Measurements from ENCODE around the gene ZDHHC8. TPM values are rescaled to one million over a fixed set of nuclear protein-coding genes. Genes with fewer than 3 reads are reported as not detected.

The ZDHHC8 gene
- total RNA-seq, 1 experiment from 2014 or later, result 89.3 TPM

- peaks cover 82% of the 10 kb centered on the region for H3K79me2 ChIP-seq (ENCODE audit: insufficient read depth, low read length)
- no peak overlapping the region for H3K9ac ChIP-seq (ENCODE audit: low read length)
- peaks cover 0 to under 1% of the 10 kb centered on the region in 2 experiments; a peak in 2 of 4 replicates for H3K4me1 ChIP-seq (ENCODE audit: control insufficient read depth in 1 of 2, insufficient read depth in 2 of 2, low read length in 2 of 2)
- no peaks in the 10 kb centered on the region for H3K9me3 ChIP-seq (ENCODE audit: control insufficient read depth in 1 of 2, insufficient read depth in 1 of 2, low read depth in 1 of 2, low read length in 2 of 2)
- no peak overlapping the region for H3K27ac ChIP-seq (ENCODE audit: low read depth, low read length)
- no peak overlapping the region for H2AFZ ChIP-seq (ENCODE audit: low read depth, low read length, poor library complexity, severe bottlenecking)
- no TSS peak for BruUV-seq (replicated peaks)
- H4K20me1 ChIP-seq (ENCODE audit: insufficient read depth), result peaks cover 5% of the 10 kb centered on the region; the same call in 1 of the 2 replicates
- TF ChIP-seq SRF (IDR thresholded peaks at IDR 0.05; ENCODE audit: low read depth), result no peak
- TF ChIP-seq MAX (IDR thresholded peaks at IDR 0.05), result no peak
- no peak overlapping the region for H3K4me2 ChIP-seq (ENCODE audit: low read length)
- intact Hi-C loops (cut with micrococcal nuclease), result loop anchor here (10.0 kb wide), 1 partner anchor 105 kb away; no protein-coding TSS in a partner anchor
- POLR2A ChIA-PET, result no interaction called here
- RAD21 ChIA-PET (ENCODE audit: low non-redundant PET in 1 of 2, low total read pairs in 2 of 2, uncharacterized antibody in 2 of 2, unreplicated experiment in 2 of 2), result no interaction called here
- DNase-seq (ENCODE audit: low read depth, low spot score) (no peak), ATAC-seq (no peak)
- H3K36me3 ChIP-seq (ENCODE audit: control insufficient read depth in 1 of 2, insufficient read depth in 2 of 2, low read length in 2 of 2), result peaks cover 88 to 92% of the 10 kb centered on the region in 2 experiments
- CTCF ChIA-PET, result no interaction called here
- no peaks in the 10 kb centered on the region for H3K9me2 ChIP-seq (ENCODE audit: insufficient read depth)
- H3K27me3 ChIP-seq (ENCODE audit: insufficient read depth, low read length), result no peaks in the 10 kb centered on the region
- no peak overlapping the region for H3K4me3 ChIP-seq (replicated peaks in 1 of 2; ENCODE audit: low read depth in 1 of 2, low read length in 2 of 2)
Measured at GRCh38 chr22:20089977-20090729, 41.5 kb upstream of the ZDHHC8 start.

DNA sequence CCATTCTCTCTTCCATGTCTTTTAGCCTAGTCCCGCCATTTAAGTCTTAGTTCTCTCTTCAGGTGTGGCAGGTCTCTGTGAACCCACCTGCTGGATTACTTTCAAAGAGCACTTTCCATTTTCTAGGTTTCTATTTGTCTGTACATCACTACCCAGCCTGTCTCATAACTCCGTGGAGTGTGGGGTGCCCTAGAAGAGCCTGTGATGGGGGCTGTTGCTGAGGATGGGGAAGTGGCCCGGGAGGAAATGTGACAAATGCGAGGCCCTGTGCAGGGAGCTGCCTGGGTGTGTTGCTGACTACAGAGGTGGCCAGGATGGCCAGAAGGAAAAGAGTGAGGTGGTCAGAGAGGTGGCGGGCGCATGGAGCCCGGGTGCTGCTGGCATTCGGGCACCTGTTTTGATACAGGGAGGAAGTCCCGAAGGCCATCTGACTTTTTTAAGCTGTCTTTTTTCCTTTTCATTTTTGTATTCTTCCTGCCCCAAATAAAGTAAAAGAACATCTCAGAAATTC, 40.8 kb upstream of the ZDHHC8 start:
- Histone ChIP-seq H3K4me3 (replicated peaks in 1 of 2; ENCODE audit: low read depth in 1 of 2, low read length in 2 of 2) (no peak overlapping the region), H3K27ac (ENCODE audit: low read depth, low read length) (no peak overlapping the region), H3K4me1 (ENCODE audit: control insufficient read depth in 1 of 2, insufficient read depth in 2 of 2, low read length in 2 of 2) (no peaks in the 10 kb centered on the region), H2AFZ (ENCODE audit: low read depth, low read length, poor library complexity, severe bottlenecking) (no peak overlapping the region), H3K9me3 (ENCODE audit: control insufficient read depth in 1 of 2, insufficient read depth in 1 of 2, low read depth in 1 of 2, low read length in 2 of 2) (no peaks in the 10 kb centered on the region), H3K27me3 (ENCODE audit: insufficient read depth, low read length) (no peaks in the 10 kb centered on the region), H4K20me1 (ENCODE audit: insufficient read depth) (no peaks in the 10 kb centered on the region; the same call in 1 of the 2 replicates), H3K79me2 (ENCODE audit: insufficient read depth, low read length) (peaks cover 81% of the 10 kb centered on the region), H3K36me3 (ENCODE audit: control insufficient read depth in 1 of 2, insufficient read depth in 2 of 2, low read length in 2 of 2) (peaks cover 91 to 94% of the 10 kb centered on the region in 2 experiments), H3K9ac (ENCODE audit: low read length) (no peak overlapping the region), H3K9me2 (ENCODE audit: insufficient read depth) (no peaks in the 10 kb centered on the region), H3K4me2 (ENCODE audit: low read length) (no peak overlapping the region)
- BruUV-seq (replicated peaks), result no TSS peak
- DNase-seq (ENCODE audit: low read depth, low spot score) (no peak), ATAC-seq (no peak)
- ChIA-PET RAD21 (ENCODE audit: low non-redundant PET in 1 of 2, low total read pairs in 2 of 2, uncharacterized antibody in 2 of 2, unreplicated experiment in 2 of 2) (no interaction called here), CTCF (no interaction called here), POLR2A (no interaction called here)
- intact Hi-C loops (cut with micrococcal nuclease), result no loop called here
- TF ChIP-seq RAD21 (IDR thresholded peaks at IDR 0.05; ENCODE audit: low read depth) (no peak), ELF1 (IDR thresholded peaks at IDR 0.05; ENCODE audit: borderline replicate concordance, low read depth) (no peak), TCF7L2 (IDR thresholded peaks at IDR 0.05; ENCODE audit: borderline replicate concordance, extremely low read depth, insufficient read depth, insufficient read length) (no peak), SP1 (IDR thresholded peaks at IDR 0.05; ENCODE audit: low read depth) (no peak), EGR1 (IDR thresholded peaks at IDR 0.05; ENCODE audit: low read depth) (no peak)
- TF ChIP-seq, protein P1, sequence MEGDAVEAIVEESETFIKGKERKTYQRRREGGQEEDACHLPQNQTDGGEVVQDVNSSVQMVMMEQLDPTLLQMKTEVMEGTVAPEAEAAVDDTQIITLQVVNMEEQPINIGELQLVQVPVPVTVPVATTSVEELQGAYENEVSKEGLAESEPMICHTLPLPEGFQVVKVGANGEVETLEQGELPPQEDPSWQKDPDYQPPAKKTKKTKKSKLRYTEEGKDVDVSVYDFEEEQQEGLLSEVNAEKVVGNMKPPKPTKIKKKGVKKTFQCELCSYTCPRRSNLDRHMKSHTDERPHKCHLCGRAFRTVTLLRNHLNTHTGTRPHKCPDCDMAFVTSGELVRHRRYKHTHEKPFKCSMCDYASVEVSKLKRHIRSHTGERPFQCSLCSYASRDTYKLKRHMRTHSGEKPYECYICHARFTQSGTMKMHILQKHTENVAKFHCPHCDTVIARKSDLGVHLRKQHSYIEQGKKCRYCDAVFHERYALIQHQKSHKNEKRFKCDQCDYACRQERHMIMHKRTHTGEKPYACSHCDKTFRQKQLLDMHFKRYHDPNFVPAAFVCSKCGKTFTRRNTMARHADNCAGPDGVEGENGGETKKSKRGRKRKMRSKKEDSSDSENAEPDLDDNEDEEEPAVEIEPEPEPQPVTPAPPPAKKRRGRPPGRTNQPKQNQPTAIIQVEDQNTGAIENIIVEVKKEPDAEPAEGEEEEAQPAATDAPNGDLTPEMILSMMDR (IDR thresholded peaks at IDR 0.05 in 2 of 3, conservative IDR thresholded peaks at IDR 0.05 in 1 of 3; ENCODE audit: borderline replicate concordance in 1 of 3, insufficient read depth in 1 of 3, low read depth in 2 of 3, low read length in 2 of 3), result no peak

Measured in HCT116 (cell line).